Fibroblast of gingiva (primary cell): ENCODE data around the gene PSMA3.

ENCODE experiments used
- DNase-seq: peaks from one replicate; pipeline ENCODE4 v3.0.0-alpha.2; 2011; ENCODE audit warnings: low read depth

The PSMA3 gene

DNA sequence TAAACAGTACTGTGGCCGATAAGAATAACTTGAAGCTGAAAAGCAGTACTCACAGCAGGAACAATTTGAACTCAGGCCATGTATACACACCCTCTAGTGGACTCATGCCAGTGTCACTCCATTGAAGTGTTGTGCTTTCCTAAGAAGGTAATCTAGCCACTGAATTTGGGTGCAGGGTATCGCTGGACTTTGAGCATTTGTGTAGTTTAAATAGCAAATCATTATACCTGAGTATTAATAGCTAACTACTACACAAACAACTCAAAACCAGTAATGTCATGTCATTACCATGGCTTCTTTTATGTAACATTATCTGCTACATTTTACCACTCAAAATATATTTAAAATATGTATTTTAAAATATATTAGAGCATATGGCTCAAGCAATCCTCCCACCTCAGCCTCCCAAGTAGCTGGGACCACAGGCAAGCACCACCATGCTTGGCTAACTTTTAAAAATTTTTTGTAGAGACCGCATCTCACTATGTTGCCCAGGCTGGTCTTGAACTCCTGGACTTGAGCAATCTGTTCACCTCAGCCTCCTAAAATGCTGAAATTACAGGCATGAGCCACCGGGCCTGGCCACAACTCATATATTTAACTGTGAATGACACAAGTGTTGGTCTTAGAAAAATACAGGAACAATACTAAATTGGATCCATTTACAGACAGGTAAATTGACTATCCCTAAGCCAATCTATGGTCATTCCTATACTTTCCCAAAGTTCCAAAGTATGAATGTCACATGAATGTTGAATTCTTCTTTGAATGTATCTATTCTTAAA, 28.1 kb downstream of the PSMA3 start:
- DNase-seq: peak; percentile 8

DNA sequence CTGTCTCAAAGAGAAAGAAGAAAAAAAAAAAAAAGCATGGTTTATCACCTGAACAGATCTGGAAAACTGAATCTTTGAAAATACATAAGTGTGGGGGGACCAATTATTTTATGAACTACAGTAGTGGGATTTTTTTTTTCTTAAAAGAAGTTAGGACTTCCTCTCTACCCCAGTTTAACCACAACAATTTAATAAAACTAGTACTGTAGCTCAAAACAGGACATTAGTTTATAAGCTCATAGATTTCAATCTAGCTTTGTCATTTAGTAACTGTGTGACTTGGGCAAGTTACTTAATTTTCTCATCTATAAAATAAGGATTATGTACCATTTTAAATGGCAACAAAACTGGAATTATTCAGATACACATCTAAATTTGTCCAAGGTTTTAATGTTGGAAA, 30.2 kb downstream of the PSMA3 start:
- no peak for DNase-seq

DNA sequence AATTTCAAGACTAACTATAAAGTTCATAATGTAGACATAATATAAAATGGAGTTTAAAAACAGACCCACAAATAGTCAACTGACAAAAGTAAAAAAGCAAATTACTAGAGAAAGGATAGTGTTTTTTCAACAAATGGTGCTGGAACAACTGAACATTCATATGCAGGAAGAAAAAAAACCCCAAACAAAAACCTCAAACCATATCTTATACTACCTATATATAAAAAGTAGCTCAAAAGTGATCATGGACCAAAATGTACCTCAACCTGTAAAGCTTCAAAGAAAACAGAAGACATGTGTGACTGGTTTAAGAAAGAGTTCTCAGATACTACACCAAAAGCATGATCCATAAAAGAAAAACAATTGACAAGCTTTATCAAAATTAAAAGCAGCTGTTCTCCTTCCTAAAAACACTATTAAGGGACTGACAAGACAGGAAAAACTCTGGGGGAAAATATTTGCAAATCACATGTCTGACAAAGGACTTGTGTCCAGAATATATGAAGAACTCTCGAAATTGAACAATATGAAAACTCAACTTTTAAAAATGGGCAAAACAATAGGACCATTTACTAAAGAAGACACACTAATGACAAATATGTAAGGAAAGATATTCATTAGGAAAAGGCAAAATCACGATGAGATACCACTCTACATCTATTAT, 31.0 kb downstream of the PSMA3 start:
- DNase-seq: no peak

DNA sequence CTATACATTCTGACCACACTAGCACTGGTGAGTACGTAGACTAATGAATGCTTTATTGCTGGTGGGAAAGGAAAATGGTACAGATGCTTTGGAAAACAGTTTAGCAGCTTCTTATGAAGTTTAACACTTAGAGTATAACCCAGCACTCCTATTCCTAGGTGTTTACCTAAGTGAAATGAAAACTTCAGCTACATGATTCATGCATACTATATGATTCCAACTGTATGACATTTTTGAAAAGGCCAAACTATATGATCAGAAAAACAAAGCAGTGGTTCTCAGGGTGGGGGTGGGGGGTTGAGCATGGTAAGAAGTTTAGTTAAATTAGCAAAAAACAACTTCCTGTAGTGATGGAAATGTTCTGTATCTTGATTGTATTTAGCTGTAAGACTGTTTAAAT, 31.6 kb downstream of the PSMA3 start:
- DNase-seq: no peak

DNA sequence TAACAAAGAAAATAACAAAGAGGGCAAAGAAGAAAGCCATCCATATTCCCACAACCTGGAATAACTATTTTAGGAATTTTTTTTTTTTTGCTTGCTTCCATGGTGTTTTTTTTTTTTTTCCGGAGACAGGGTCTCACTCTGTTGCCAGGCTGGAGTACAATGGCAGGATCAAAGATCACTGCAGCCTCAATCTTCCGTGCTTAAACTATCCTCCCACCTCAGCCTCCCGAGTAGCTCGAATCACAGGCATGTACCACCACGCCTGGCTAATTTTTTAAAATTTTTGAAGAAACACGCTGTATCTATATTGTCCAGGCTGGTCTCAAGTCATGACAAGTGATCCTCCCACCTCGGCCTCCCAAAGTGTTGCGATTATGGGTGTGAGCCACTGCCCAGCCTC, 33.5 kb downstream of the PSMA3 start:
- DNase-seq: no peak

DNA sequence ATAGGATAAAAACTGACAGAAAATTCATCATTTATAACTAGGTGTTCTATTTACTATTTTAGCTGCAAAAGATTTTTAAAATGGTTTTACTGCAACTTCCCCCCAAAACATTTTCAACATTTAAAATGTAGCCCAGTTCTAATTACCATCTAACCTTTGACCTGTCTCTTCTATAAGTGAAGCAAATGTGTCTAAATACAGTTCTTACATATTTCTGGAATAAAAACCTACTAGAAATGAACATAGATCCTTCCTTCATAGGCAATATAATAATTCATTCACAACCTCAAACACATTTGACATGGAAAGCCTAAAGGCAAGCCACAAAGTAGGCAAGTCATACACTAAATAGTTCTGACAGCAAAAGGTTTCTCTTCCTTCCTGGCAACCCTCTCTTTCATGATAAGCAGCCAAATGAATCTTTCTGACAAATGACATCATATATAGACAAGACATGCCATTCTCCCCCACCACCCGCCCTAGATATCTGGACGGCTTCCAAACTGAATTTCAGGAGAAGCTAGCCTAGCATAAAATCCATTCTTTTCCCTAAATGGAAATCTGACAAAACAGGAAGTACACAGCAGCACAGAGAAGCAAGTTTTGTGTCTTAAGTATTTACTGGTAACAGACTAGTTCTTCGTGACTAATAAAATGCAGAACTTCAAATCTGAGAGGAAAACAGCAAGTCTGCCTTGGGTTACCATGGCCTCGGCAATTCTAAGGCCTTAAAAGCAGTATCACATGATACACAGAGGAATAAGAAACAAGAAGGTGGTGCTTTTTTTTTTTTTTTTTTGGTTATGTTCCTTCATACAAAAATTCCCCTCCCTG, 36.5 kb downstream of the PSMA3 start:
- DNase-seq: peak; percentile 76

DNA sequence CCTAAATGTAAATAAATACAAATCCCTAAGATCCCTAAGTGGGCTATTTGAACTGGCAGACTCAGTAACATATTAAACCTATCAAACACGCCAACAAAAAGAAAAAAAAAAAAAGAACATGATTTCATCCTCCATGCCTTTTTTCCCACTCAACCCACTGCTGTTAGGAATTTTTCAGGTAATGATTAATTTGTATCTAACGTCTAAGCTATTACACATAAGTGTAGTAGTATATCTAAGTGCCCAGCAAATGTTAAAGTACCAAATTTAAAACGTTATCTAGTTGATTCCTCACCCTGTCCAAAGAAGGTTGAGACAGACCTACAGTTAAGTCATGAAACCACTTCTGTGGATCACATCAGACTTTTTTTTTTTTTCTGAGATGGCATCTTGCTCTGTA, 37.3 kb downstream of the PSMA3 start:
- no peak for DNase-seq

DNA sequence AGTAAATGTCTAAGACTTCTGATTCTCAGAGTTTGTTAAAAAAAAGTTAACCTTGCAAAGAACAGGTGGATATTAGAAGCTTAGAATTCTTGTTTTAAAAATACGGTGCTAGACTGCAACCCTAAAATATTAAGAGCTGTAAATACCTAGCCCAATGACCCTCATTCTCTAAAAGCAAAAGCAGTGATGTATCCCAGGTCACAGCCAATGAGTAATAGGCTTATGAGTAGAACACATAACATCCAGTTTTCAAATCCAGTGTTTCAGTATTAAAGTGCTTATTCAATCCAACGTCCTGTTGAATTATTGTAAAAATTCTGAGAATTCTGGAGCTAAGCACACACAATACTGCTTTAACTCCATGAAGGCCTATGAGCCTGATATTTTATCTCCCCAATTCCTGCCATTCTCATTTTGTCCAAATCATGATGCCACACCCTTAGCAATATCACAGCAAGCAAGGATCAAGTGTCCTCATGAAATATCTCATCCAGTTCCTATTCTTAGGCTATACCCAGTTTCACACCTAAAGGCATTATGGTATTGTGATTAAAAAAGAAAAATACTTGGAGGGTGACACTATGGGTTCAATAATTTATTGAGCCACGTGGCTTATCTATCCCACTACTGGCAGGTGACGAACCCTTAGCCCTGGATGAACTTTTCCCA, 38.4 kb downstream of the PSMA3 start:
- no peak for DNase-seq

DNA sequence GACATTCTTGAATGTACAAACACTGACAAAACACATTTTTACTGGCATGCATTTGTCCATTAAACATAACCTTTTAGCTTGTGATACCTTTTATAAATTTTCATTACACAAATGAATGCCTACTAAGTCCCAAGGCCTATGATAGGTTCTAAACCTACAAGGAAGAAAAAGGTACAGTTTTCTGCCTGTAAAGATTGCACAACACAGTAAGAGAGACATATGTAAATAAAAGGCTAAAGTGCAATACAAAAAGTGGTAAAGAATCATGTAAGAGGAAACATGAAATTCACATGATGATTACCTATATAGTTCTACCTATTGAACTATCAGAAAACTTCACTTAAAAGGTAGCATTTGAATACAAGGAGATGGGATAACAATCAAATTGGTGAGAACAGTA, 39.1 kb downstream of the PSMA3 start:
- no peak for DNase-seq

DNA sequence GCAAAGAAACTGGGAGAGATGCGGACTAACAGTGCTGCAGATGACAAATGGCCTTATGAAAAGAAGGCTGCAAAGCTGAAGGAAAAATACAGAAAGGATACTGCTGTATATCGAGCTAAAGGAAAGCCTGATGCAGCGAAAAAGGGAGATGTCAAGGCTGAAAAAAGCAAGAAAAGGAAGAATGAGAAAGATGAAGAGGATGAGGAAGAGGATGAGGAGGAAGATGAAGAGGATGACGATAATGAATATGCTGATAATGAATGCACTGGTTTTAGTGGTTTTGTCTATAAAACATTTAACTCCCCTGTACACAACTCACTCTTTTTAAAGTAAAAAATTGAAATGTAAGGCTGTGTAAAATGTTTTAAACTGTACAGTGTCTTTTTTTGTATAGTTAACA, 40.5 kb downstream of the PSMA3 start:
- DNase-seq: no peak

DNA sequence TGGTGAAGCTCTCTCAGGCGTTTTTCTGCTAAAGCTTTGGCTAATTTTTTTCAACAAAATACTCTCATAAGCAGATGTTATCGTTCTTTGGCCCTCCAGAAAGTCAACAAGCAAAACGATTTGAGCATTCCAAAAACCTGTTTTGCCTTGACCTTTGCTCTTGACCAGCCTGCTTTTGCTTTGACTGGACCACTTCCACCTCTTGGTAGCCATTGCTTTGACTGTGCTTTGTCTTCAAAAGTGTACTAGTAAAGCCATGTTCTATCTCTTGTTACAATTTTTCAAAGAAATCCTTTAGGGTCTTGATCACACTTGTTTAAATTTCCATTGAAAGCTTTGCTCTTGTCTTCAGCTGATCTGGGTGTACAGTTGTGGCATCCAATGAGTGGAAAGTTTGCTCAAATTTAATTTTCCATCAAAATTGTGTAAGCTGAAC, 43.0 kb downstream of the PSMA3 start:
- no peak for DNase-seq

DNA sequence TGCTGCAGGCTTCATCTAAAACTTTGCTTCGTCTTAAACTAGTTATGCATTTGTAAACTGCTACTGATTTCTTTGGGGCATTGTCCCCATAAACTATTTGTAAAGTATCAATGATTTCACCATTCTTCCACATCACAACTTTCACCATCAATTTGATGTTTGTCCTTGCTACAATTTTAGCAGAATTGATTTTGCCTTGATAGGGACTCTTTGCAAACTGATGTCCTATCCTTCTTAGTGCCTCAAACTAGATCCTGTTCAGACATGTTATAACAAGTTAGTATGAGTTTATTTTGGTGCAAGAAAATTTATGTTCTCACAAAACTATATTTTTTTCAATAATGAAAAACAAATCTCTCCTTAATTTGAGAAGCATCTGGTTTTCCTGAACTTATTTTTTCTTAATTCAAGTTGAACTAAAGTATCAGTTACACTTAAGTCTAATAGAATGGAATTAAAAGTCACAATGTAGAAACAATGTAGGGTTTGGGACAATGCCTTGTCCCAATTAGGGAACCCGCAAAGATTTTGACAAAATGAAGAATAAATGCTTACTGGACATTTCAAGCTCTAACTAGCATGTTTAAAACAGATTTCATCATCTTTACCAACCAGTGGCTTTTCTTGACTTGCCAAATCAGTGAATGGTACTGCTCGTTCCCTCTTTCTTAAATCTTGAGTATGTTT, 43.6 kb downstream of the PSMA3 start:
- DNase-seq: peak; percentile 57

DNA sequence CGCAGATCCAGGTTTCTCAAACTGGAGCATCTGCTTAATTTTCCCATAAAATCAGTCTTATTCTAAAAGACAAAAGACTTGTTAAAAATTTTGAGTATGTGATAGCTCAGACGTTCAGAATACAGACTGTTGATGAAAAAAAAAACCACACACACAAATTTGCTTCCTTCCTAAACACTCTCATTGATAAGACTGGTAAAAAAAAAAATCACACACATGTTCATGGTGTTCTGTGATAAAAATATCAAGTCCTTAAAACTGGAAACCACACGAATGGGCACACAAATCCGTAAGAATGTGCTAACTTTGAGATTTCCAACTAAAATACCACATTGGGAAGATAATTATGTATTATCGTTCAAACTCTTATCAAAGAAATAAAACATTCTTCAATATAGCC, 47.0 kb downstream of the PSMA3 start:
- no peak for DNase-seq

DNA sequence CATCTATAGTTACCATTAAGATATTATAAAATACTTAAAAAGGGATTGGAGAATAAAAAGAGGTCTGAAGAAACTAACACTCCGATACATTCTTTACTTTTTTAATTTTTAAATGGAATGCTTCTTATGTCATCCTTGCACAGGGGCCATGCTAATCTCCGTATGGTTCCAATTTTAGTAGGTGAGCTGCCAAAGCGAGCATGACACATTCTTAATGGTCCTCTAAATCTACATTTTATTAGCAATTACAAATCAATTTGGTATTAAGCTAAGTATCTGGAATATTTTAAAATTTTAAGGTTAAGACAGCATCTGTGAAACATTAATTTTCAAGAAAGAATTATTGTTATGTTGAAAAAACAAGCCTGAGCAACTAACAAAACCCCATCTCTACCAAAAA, 47.5 kb downstream of the PSMA3 start:
- DNase-seq: no peak

DNA sequence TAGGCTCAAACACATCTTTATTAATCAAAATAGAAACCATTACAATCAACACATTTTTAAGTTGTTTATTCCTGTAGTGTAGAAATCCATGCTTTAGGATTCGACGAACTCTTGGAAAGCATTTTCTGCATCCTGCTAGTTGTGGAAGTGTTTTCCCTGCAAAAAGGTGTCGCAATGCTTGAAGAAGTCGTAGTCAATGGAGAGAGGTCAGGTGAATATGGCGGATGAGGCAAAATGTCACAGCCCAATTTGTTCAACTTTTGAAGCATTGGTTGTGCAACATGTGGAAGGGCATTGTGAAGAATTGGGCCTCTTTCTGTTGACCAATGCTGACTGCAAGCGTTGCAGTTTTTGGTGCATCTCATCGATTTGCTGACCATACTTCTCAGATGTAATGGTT, 49.6 kb downstream of the PSMA3 start:
- DNase-seq: no peak

DNA sequence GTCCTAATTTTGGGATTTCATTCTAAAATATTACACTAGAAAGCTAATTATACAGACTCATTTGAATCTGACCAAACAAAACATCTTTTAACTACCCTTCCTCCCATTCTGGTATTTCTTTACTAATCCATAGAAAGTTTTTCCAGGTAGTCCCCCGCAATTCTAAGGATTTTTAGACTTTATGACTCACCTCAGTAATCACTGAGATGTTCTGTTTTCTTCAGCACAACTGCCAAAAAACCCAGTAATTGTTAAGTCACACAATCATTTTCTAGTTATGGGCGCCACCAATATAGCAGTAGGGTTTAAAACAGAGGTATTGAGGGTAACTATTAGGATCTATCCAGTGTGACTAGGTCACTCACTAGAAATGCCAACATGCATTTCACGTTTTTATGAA, 52.1 kb downstream of the PSMA3 start:
- DNase-seq: no peak

DNA sequence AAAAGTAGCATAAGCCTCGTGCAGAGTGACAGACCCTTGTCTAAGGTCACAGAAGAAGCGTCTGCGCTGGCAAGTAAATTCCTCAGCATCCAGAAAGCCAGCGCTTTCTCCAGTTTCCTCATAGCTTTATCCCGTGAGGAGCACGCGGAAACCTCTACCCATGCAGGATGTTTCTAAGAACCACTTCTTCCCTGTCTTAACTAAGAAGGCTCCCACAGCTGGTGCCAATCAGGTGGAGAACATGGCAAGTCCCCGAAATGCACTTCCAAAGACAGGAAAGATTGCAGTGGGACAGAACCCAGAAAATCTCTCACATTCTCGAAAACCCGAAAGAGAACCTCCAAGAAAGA, 52.7 kb downstream of the PSMA3 start:
- DNase-seq: peak; percentile 53

DNA sequence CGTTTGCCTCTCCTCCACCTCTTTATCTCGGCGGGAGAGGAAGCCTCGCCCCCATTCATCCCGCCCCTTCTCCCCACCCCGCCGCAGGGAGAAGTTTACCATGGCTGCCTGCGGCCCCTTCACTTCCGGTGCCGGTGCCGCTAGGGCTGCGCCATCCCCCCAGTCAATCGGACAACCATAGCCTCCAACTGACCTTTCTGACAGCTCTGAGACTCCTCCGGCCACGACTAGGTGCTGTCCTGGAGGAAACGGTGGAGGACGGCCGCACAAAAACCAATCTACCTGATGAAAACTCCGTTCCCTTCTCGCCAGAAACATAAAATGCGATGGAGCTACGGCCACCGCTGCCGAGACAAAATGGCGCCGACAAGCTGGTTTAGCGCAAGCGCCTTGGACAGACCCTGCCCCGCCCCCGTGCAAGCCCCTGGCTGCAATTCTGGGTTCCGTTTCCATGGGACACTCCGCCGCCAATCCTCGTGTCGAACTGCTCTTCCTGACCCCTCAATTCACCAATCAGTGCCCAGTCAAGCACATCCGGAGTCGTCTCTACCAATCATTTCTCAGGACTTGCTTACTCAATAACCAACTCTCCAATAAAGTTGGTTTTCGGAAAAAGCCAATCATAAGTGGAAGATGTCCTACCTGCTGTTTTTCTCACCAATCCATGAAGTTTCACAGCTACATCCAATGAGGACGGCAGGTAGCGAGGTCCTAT, 53.3 kb downstream of the PSMA3 start:
- DNase-seq: peak; percentile 100

DNA sequence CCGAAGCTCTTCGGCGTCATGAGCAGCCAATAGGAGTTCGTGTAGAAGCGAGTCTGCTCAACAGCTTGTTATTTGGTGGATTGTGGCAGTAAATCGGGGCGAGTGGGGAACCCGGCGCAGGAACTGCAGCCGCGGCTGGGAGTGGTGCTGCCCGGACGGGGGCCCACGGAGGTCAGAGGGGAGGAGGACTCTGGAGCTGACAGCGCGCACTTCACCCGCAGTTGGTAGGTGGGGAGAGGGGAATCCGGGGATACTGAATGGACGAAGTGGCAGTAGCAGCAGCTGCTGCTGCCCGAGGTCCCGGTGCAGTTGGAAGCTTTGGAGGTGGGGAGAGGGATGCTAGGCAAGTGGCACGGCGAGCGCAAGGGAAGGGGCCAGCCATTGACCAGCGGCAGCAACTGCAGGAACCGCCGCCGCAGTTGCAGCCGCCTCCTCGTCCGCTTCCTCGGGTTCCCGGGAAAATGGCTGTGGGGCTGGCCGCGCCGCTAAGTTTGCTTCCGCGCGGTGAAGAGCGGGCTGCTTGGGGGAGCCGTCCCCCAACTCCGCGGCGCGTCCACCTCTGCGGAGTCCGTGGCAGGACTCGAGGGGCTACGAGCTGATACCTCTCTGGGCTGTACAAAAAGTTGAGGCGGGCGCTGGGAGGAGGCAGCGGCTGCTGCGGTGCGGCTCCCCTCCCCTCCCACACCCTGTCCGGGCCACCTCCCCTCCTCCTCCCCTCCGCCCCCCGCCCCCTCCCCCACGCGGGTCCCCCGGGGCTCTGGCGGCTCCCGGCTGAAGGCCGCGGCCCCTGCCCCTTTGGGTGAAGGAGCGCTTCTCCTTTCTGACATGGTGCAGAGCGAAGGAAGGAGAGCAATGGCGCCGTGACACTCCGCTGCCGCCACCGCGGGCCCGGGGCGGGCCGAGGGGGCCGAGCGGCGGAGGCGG, 54.1 kb downstream of the PSMA3 start, which contains the start of gene ARID4A:
Gene ARID4A (plus strand): TSS at position 79 of the 924 bp plus-strand sequence. CDS start 1,300 bp downstream, outside the sequence.
- no peak for DNase-seq
